Prostate gland (tissue), 2 donors: ENCODE measurements around the gene ACSM4.

Source experiments
- CTCF ChIP-seq, 4 experiments: fragments of 200-600 bp in 2 of 4; fragments of 450-650 bp in 2 of 4; sonication (generic) in 2 of 4; IDR thresholded peaks; 1 replicate in 3 of 4; 2 replicates in 1 of 4; pipeline ENCODE4 v1.5.1; 2016 to 2019; ENCODE audit warnings: antibody characterized with exemption in 4 of 4, mild to moderate bottlenecking in 2 of 4, moderate library complexity in 2 of 4
- POLR2A ChIP-seq: fragments of 450-650 bp; IDR thresholded peaks from one replicate; pipeline ENCODE4 v1.6.1; 2016; ENCODE audit warnings: antibody characterized with exemption, mild to moderate bottlenecking
- POLR2AphosphoS5 ChIP-seq: sonication (generic); formaldehyde crosslinking; IDR thresholded peaks from one replicate; pipeline ENCODE4 v1.6.1; 2017; ENCODE audit warnings: antibody characterized with exemption

DNA sequence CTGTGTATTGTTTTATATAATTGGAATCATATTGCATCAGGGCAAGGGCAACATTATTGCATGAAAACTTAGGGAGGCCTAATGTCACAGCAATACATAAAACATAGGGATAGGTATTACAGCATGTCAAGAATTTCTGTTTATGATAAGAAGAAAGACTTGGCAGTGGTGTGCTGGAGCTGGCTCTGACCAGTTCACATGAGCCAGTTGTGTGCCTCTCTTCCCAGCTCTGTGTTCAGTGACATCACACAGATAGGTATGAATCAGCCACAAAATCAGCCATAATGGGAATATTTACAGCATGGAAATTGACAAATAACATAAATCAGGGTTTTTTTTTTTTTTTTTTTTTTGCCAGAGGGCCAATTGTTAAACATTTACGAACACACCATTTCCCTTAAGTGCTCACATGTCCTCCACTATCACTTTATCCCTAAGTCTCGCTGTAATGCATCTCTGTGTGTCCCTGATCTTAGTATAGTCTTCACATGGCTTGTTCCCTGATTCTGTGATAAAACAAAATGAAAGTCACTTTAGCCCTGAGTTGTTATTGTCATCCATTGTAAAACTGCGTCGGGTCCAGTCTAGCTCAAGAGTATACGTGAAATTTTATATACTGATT lies 31.9 kb upstream of the ACSM4 start:
- TF ChIP-seq POLR2A (no peak), CTCF (IDR thresholded peaks at IDR 0.05) (no peak), POLR2AphosphoS5 (no peak)
